ENCODE data around the gene ATP8A2. TPM values are rescaled to one million over a fixed set of nuclear protein-coding genes. Genes with fewer than 3 reads are reported as not detected.

The ATP8A2 gene
- total RNA-seq, 2 experiments from 2014 or later, result 1.6 to 1.7 TPM

- no peak overlapping the region for H3K4me3 Mint-ChIP-seq
- H3K27ac Mint-ChIP-seq, result no peak overlapping the region
- no peaks in the 10 kb centered on the region for H3K27me3 Mint-ChIP-seq
- H3K4me1 Mint-ChIP-seq, result peaks cover 29% of the 10 kb centered on the region
- no peaks in the 10 kb centered on the region for H3K9me3 Mint-ChIP-seq
- no peaks in the 10 kb centered on the region for H3K36me3 Mint-ChIP-seq
- no peak for DNase-seq
Measured at GRCh38 chr13:25848812-25849745, 477.3 kb downstream of the ATP8A2 start.

GRCh38 chr13:25857830-25858229, 486.1 kb downstream of the ATP8A2 start:
- no peak overlapping the region for H3K4me3 Mint-ChIP-seq
- H3K4me1 Mint-ChIP-seq, result no peaks in the 10 kb centered on the region
- no peak overlapping the region for H3K27ac Mint-ChIP-seq
- DNase-seq, result no peak
- H3K9me3 Mint-ChIP-seq, result no peaks in the 10 kb centered on the region
- no peaks in the 10 kb centered on the region for H3K36me3 Mint-ChIP-seq
- H3K27me3 Mint-ChIP-seq, result no peaks in the 10 kb centered on the region

GRCh38 chr13:25859528-25859927, 487.8 kb downstream of the ATP8A2 start:
- Mint-ChIP-seq H3K36me3 (no peaks in the 10 kb centered on the region), H3K4me3 (no peak overlapping the region), H3K9me3 (no peaks in the 10 kb centered on the region), H3K27ac (no peak overlapping the region), H3K4me1 (no peaks in the 10 kb centered on the region), H3K27me3 (no peaks in the 10 kb centered on the region)
- DNase-seq, result no peak

- H3K4me1 Mint-ChIP-seq, result no peaks in the 10 kb centered on the region
- H3K4me3 Mint-ChIP-seq, result no peak overlapping the region
- H3K36me3 Mint-ChIP-seq, result no peaks in the 10 kb centered on the region
- H3K9me3 Mint-ChIP-seq, result no peaks in the 10 kb centered on the region
- no peak overlapping the region for H3K27ac Mint-ChIP-seq
- DNase-seq, result no peak
- no peaks in the 10 kb centered on the region for H3K27me3 Mint-ChIP-seq
Measured at GRCh38 chr13:25860265-25860664, 488.5 kb downstream of the ATP8A2 start.

- Mint-ChIP-seq H3K27ac (no peak overlapping the region), H3K4me3 (no peak overlapping the region), H3K36me3 (no peaks in the 10 kb centered on the region), H3K9me3 (no peaks in the 10 kb centered on the region), H3K27me3 (no peaks in the 10 kb centered on the region), H3K4me1 (no peaks in the 10 kb centered on the region)
- no peak for DNase-seq
Measured at GRCh38 chr13:25860862-25861261, 489.1 kb downstream of the ATP8A2 start.

- H3K4me1 Mint-ChIP-seq, result no peaks in the 10 kb centered on the region
- no peaks in the 10 kb centered on the region for H3K36me3 Mint-ChIP-seq
- DNase-seq, result no peak
- H3K4me3 Mint-ChIP-seq, result no peak overlapping the region
- no peak overlapping the region for H3K27ac Mint-ChIP-seq
- H3K9me3 Mint-ChIP-seq, result no peaks in the 10 kb centered on the region
- H3K27me3 Mint-ChIP-seq, result no peaks in the 10 kb centered on the region
Measured at GRCh38 chr13:25862156-25862555, 490.4 kb downstream of the ATP8A2 start.

GRCh38 chr13:25864116-25864515, 492.3 kb downstream of the ATP8A2 start:
- Mint-ChIP-seq H3K27me3 (no peaks in the 10 kb centered on the region), H3K36me3 (no peaks in the 10 kb centered on the region), H3K4me1 (no peaks in the 10 kb centered on the region), H3K27ac (no peak overlapping the region), H3K4me3 (no peak overlapping the region), H3K9me3 (no peaks in the 10 kb centered on the region)
- DNase-seq, result no peak

- H3K36me3 Mint-ChIP-seq, result no peaks in the 10 kb centered on the region
- H3K27me3 Mint-ChIP-seq, result no peaks in the 10 kb centered on the region
- no peak overlapping the region for H3K27ac Mint-ChIP-seq
- DNase-seq, result no peak
- H3K4me1 Mint-ChIP-seq, result no peaks in the 10 kb centered on the region
- H3K9me3 Mint-ChIP-seq, result no peaks in the 10 kb centered on the region
- H3K4me3 Mint-ChIP-seq, result no peak overlapping the region
Measured at GRCh38 chr13:25864936-25865335, 493.2 kb downstream of the ATP8A2 start.

- H3K27ac Mint-ChIP-seq, result no peak overlapping the region
- H3K36me3 Mint-ChIP-seq, result no peaks in the 10 kb centered on the region
- no peak for DNase-seq
- no peak overlapping the region for H3K4me3 Mint-ChIP-seq
- H3K9me3 Mint-ChIP-seq, result no peaks in the 10 kb centered on the region
- H3K4me1 Mint-ChIP-seq, result no peaks in the 10 kb centered on the region
- no peaks in the 10 kb centered on the region for H3K27me3 Mint-ChIP-seq
Measured at GRCh38 chr13:25865391-25865790, 493.6 kb downstream of the ATP8A2 start.

- H3K27me3 Mint-ChIP-seq, result no peaks in the 10 kb centered on the region
- H3K36me3 Mint-ChIP-seq, result no peaks in the 10 kb centered on the region
- H3K27ac Mint-ChIP-seq, result no peak overlapping the region
- no peak for DNase-seq
- H3K9me3 Mint-ChIP-seq, result no peaks in the 10 kb centered on the region
- peaks cover 15% of the 10 kb centered on the region for H3K4me1 Mint-ChIP-seq
- H3K4me3 Mint-ChIP-seq, result no peak overlapping the region
Measured at GRCh38 chr13:25867038-25867437, 495.3 kb downstream of the ATP8A2 start.

- Mint-ChIP-seq H3K36me3 (peaks cover 1% of the 10 kb centered on the region), H3K27ac (no peak overlapping the region), H3K9me3 (no peaks in the 10 kb centered on the region), H3K4me3 (no peak overlapping the region), H3K4me1 (peaks cover 26% of the 10 kb centered on the region), H3K27me3 (no peaks in the 10 kb centered on the region)
- DNase-seq, result no peak
Measured at GRCh38 chr13:25868490-25868889, 496.7 kb downstream of the ATP8A2 start.

- Mint-ChIP-seq H3K4me1 (peaks cover 40% of the 10 kb centered on the region), H3K27me3 (no peaks in the 10 kb centered on the region), H3K27ac (no peak overlapping the region), H3K9me3 (peaks cover 10% of the 10 kb centered on the region), H3K36me3 (peaks cover 13% of the 10 kb centered on the region), H3K4me3 (no peak overlapping the region)
- no peak for DNase-seq
Measured at GRCh38 chr13:25869941-25870340, 498.2 kb downstream of the ATP8A2 start.

- Mint-ChIP-seq H3K27ac (peak overlapping the region; percentile 70), H3K36me3 (peaks cover 19% of the 10 kb centered on the region), H3K4me1 (peaks cover 52% of the 10 kb centered on the region), H3K27me3 (no peaks in the 10 kb centered on the region), H3K9me3 (peaks cover 16% of the 10 kb centered on the region), H3K4me3 (no peak overlapping the region)
- no peak for DNase-seq
Measured at GRCh38 chr13:25871389-25872125, 499.8 kb downstream of the ATP8A2 start.

- Mint-ChIP-seq H3K27ac (peak overlapping the region; percentile 47), H3K9me3 (peaks cover 18% of the 10 kb centered on the region), H3K4me1 (peaks cover 60% of the 10 kb centered on the region), H3K4me3 (no peak overlapping the region), H3K36me3 (peaks cover 22% of the 10 kb centered on the region), H3K27me3 (no peaks in the 10 kb centered on the region)
- peak; percentile 18 for DNase-seq
Measured at GRCh38 chr13:25872481-25873241, 500.9 kb downstream of the ATP8A2 start.

GRCh38 chr13:25873242-25873612, 501.5 kb downstream of the ATP8A2 start:
- no peak for DNase-seq
- H3K4me3 Mint-ChIP-seq, result no peak overlapping the region
- peaks cover 63% of the 10 kb centered on the region for H3K4me1 Mint-ChIP-seq
- peaks cover 26% of the 10 kb centered on the region for H3K36me3 Mint-ChIP-seq
- peak overlapping the region; percentile 47 for H3K27ac Mint-ChIP-seq
- peaks cover 19% of the 10 kb centered on the region for H3K9me3 Mint-ChIP-seq
- no peaks in the 10 kb centered on the region for H3K27me3 Mint-ChIP-seq

Measured in activated naive CD8-positive, alpha-beta T cell treated with anti-CD3 and anti-CD28 coated beads for 36 hours (primary cell).